ENCODE measurements around the gene TENM4.

DNA sequence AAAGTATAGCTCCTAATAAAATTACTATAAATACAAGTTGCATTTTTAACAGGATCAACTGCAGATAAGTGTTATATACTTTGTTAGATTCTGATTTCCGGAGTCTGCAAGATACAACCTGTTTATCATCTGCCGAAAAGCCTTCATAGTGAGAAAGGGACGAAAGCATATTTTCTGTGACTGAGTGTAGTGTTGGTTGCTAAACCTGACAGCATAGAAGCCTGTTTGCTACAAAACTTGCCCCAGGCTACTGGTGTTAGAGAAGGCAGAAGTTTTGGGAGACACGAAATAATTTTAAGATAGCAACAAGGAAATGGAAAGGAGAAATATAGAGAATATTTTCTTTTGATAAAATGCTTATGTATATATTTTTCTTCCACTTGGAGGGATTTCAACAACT lies 622.6 kb downstream of the TENM4 start:
- TF ChIP-seq, protein P1, sequence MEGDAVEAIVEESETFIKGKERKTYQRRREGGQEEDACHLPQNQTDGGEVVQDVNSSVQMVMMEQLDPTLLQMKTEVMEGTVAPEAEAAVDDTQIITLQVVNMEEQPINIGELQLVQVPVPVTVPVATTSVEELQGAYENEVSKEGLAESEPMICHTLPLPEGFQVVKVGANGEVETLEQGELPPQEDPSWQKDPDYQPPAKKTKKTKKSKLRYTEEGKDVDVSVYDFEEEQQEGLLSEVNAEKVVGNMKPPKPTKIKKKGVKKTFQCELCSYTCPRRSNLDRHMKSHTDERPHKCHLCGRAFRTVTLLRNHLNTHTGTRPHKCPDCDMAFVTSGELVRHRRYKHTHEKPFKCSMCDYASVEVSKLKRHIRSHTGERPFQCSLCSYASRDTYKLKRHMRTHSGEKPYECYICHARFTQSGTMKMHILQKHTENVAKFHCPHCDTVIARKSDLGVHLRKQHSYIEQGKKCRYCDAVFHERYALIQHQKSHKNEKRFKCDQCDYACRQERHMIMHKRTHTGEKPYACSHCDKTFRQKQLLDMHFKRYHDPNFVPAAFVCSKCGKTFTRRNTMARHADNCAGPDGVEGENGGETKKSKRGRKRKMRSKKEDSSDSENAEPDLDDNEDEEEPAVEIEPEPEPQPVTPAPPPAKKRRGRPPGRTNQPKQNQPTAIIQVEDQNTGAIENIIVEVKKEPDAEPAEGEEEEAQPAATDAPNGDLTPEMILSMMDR (IDR thresholded peaks at IDR 0.05) = no peak
- no peak for TF ChIP-seq POLR2A (IDR thresholded peaks at IDR 0.05)

Measured in Peyer's patch (tissue), 4 donors.